OCI-LY1 (cell line): ENCODE data around the gene MCRS1.

Experiments
- CTCF ChIP-seq: fragments of 200-600 bp; sonication (generic), shearing (Covaris generic); IDR thresholded peaks from 2 replicates; pipeline ENCODE4 v1.5.1; 2017; ENCODE audit warnings: mild to moderate bottlenecking, antibody characterized with exemption, low read length, moderate library complexity, mixed read lengths
- EZH2 ChIP-seq: fragments of 200-600 bp; sonication (generic), shearing (Covaris generic); IDR thresholded peaks from 2 replicates; pipeline ENCODE4 v1.8.0; 2017; ENCODE audit warnings: borderline replicate concordance, mixed run types, mild to moderate bottlenecking, antibody characterized with exemption, low read length, moderate library complexity, mixed read lengths

GRCh38 chr12:49559011-49559675 lies 8.8 kb downstream of the MCRS1 start:
- TF ChIP-seq CTCF = no peak
- no peak for TF ChIP-seq EZH2
